Heart right ventricle (tissue), 16 donors: ENCODE results near the gene DNAAF8. TPM values are rescaled to one million over a fixed set of nuclear protein-coding genes. Genes with fewer than 3 reads are reported as not detected.

Source experiments
- ATAC-seq, 8 donors: fragments of 200-7000 bp; cut with Tn5 transposase; one replicate each; pipeline ENCODE4 v1.9.1; 2020; ENCODE audit warnings: mild to moderate bottlenecking in 8 of 8, moderate library complexity in 8 of 8, moderate number of reproducible peaks in 1 of 8
- DNase-seq, 2 donors: peaks; one replicate each; pipeline ENCODE4 v3.0.0-alpha.2; 2020
- H3K27ac ChIP-seq, 10 donors: fragments of 200-600 bp; sonication (generic) in 2 of 10; one replicate each; pipeline versions ENCODE4 v1.5.0 to v1.8.0; 2020 to 2022; ENCODE audit warnings: mild to moderate bottlenecking in 3 of 10
- H3K27me3 ChIP-seq, 7 donors: fragments of 200-600 bp; one replicate each; pipeline ENCODE4 v1.8.0; 2021 to 2022; ENCODE audit warnings: mild to moderate bottlenecking in 2 of 7
- H3K36me3 ChIP-seq, 9 donors: fragments of 200-600 bp; sonication (generic) in 1 of 9; one replicate each; pipeline versions ENCODE4 v1.5.0 to v1.8.0; 2020 to 2022; ENCODE audit warnings: mild to moderate bottlenecking in 2 of 9
- H3K4me1 ChIP-seq, 9 donors: fragments of 200-600 bp; sonication (generic) in 1 of 9; one replicate each; pipeline versions ENCODE4 v1.5.0 to v1.8.0; 2020 to 2022; ENCODE audit warnings: mild to moderate bottlenecking in 4 of 9
- H3K4me3 ChIP-seq, 10 donors: fragments of 200-600 bp; sonication (generic) in 2 of 10; one replicate each; pipeline versions ENCODE4 v1.5.0 to v1.8.0; 2020 to 2022; ENCODE audit warnings: mild to moderate bottlenecking in 7 of 10, moderate library complexity in 2 of 10
- H3K9me3 ChIP-seq, 11 donors: fragments of 200-600 bp in 10 of 11; sonication (generic) in 2 of 11; one replicate each; pipeline versions ENCODE4 v1.5.0 to v1.8.0; 2013 to 2022; ENCODE audit warnings: mild to moderate bottlenecking in 2 of 11, control low read depth in 1 of 11, moderate library complexity in 1 of 11
- WGBS, 2 donors: extraction: QIAGEN DNeasy Blood & Tissue Kit; methylation state at CpG; one replicate each; pipeline ENCODE4 v1.1.7; 2013; ENCODE audit warnings: inconsistent platforms in 1 of 2; 5-methylcytosine and 5-hydroxymethylcytosine counted together
- intact Hi-C, 10 donors: fragments of 100-400 bp; cut with DNase I; formaldehyde crosslinking; loops; one replicate each; pipeline versions ENCODE4 v1.11.1 to v1.14.2; 2022
- polyA plus RNA-seq, 2 donors: library from polyadenylated mRNA; stranded (reverse); fragments of 200-250 nt; gene quantifications; one replicate each; pipeline ENCODE4 v1.2.3, GENCODE V29; 2013
- total RNA-seq, 10 donors: library from RNA; stranded (reverse); fragmentation: NEBNext Ultra II Directional in 3 of 10; extraction: Animal tissue kit (Norgen Biotek cat#: 25700) in 3 of 10; gene quantifications; one replicate each; pipeline versions ENCODE4 v1.2.1 to v1.2.4, GENCODE V29; 2021 to 2023
- TF ChIP-seq, protein P1 (sequence below), 9 donors: fragments of 200-600 bp; sonication (generic) in 2 of 9; IDR thresholded peaks; one replicate each; pipeline versions ENCODE4 v1.5.0 to v1.8.0; 2021 to 2022; ENCODE audit warnings: antibody characterized with exemption in 9 of 9, mild to moderate bottlenecking in 5 of 9, moderate library complexity in 1 of 9
- donor health status: Arrhythmogenic right ventricular cardiomyopathy.
- donor health status: ischemic (EF 13 %, LVEDD 7.1; RV severe dilation, severe dysfunction).
- donor health status: healthy with polysubstance abuse.
- donor health status: DM: no; HTN: yes; CAD: no.
- donor health status: DM: no; HTN: no; CAD: no.
- donor health status: ischemic (EF 25% LVEDD 6.9; RV normal size, moderate dysfunction).
- donor health status: ischemic (EF 25% LVEDD 5.7; RV mildly dilated, moderate dysfunction).
- donor health status: healthy.
- donor health status: DM: yes; HTN: yes; CAD: no.
- donor health status: Ischemic cardiomyopathy.
- donor health status: ischemic (EF 35%, LVEDD 5.7; RV mildly dilated, moderate dysfunction).
- donor health status: nonischemic (EF 11% LVEDD 7.7; RV severe dilation, severe dysfunction).
- donor health status: DM: yes; HTN: yes; CAD: no.
- donor health status: PGD.
- donor health status: ischemic (EF 29% LVEDD 5.4; RV normal size, mild dysfunction).
- donor health status: nonischemic (EF 23%, LVEDD 6.1; RV moderate dilation, normal function).

DNAAF8 gene
- total and polyA plus RNA-seq, 12 donors = 0.32 to 1.9 (median 1.1) TPM; not detected in 2

DNA sequence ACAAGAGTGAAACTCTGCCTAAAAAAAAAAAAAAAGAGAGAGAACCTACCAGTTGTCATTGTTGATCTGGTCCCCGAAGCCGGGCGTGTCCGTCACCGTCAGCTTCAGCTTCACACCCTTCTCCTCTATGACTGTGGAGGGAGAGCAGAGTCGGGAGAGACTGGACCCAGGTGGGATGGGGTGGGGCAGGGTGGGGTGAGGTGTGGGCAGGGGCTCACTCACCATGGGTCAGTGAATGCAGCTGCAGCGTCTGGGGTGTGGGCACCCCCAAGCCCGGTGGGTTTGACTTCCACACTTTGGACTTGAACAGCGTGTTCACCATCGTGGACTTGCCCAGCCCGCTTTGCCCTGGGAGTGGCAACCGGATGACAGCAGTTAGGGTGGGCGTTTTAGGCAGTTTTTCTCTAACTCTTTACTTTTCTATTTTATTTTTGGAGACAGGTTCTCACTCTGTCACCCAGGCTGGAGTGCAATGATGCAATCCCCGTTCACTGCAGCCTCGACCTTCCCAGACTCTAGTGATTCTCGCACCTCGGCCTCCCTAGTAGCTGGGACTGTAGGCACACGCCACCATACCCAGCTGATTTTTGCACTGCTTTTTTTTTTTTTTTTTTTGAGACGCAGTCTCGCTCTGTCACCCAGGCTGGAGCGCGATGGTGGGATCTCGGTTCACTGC, 51.6 kb downstream of the DNAAF8 start:
- intact Hi-C loops = no loop called here
- DNase-seq (no peak), ATAC-seq (no peak)
- WGBS, 2 donors = 92 to 93% methylated on average over 23 of the region's 23 CpGs
- H3K27ac ChIP-seq = no peak overlapping the region
- H3K4me1 ChIP-seq = no peaks in the 10 kb centered on the region
- TF ChIP-seq, protein P1, sequence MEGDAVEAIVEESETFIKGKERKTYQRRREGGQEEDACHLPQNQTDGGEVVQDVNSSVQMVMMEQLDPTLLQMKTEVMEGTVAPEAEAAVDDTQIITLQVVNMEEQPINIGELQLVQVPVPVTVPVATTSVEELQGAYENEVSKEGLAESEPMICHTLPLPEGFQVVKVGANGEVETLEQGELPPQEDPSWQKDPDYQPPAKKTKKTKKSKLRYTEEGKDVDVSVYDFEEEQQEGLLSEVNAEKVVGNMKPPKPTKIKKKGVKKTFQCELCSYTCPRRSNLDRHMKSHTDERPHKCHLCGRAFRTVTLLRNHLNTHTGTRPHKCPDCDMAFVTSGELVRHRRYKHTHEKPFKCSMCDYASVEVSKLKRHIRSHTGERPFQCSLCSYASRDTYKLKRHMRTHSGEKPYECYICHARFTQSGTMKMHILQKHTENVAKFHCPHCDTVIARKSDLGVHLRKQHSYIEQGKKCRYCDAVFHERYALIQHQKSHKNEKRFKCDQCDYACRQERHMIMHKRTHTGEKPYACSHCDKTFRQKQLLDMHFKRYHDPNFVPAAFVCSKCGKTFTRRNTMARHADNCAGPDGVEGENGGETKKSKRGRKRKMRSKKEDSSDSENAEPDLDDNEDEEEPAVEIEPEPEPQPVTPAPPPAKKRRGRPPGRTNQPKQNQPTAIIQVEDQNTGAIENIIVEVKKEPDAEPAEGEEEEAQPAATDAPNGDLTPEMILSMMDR (IDR thresholded peaks at IDR 0.05) = no peak
- H3K9me3 ChIP-seq = no peaks in the 10 kb centered on the region
- H3K27me3 ChIP-seq = no peaks in the 10 kb centered on the region
- no peaks in the 10 kb centered on the region for H3K36me3 ChIP-seq
- no peak overlapping the region for H3K4me3 ChIP-seq

DNA sequence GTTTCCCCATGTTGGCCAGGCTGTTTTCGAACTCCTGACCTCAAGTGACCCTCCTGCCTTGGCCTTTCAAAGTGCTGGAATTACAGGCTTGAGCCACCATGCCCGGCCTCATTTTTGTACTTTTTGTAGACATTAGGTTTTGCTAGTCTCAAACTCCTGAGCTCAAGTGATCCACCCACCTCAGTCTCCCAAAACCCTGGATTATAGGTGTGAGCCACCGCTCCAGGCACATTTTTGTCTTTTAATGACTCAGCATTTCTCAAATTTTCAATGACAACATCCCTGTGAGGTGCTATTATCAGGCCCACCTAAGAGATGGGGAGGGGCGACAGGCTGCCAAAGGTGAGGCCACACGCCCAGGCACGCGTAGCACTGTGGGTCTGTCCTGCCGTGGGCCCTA, 52.7 kb downstream of the DNAAF8 start:
- Histone ChIP-seq H3K9me3 (no peaks in the 10 kb centered on the region), H3K4me1 (no peaks in the 10 kb centered on the region), H3K27me3 (no peaks in the 10 kb centered on the region), H3K36me3 (no peaks in the 10 kb centered on the region), H3K4me3 (no peak overlapping the region), H3K27ac (no peak overlapping the region)
- 95 to 96% methylated on average over 8 of the region's 8 CpGs for WGBS, 2 donors
- DNase-seq (no peak), ATAC-seq (no peak)
- intact Hi-C loops = no loop called here
- TF ChIP-seq, protein P1 (IDR thresholded peaks at IDR 0.05) = no peak

DNA sequence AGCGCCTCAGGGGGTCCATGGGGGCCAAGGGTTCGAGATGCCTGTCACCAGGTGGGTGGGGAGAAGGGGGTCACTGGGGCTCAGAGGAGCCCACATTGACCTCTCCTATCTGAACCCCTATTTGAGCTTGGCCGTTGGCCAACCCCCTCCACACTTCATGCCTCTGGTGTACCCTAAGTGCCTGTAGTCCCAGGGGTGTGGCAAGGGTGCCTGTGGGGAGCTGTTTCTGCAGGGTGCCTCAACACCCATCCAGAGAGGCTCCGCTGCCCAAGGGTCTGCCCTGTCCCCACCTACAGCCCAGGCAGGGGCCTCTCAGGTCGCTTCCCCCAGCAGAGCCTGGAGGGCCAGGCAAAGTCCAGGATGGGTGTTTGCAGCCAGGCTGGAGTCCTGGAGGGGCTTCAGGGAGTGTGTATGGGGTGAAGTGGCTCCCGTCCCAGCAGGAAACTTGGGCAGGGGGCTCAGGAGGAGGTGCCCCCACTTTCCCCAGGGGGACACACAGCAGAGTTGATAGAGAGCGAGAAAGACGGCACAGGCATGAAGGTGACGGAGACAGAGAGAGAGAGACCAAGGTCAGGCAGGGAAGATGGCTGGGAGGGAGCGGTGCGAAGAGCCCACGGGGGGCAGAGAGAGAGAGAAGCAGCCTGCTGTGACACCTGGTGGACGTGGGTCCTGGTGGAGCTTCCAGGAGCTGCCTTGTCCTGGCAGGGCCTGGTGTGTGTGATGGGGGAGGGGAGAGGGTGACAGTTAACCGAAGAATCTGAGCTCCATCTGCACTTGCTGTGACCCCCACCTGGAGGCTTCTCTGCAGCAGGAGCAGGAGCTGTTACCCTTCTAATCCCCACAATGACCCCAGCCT, 53.5 kb downstream of the DNAAF8 start, which contains the start of gene SEPTIN12:
TSS of gene SEPTIN12 (minus strand) at position 719 of the 856 bp plus-strand sequence. CDS start at position 19, 700 bp downstream.
- no peaks in the 10 kb centered on the region for H3K36me3 ChIP-seq
- DNase-seq (no peak), ATAC-seq (peak in 1 of 8 donors; percentile 14)
- H3K27me3 ChIP-seq = no peaks in the 10 kb centered on the region
- H3K27ac ChIP-seq = no peak within 1 kb of the TSS
- 73 to 77% methylated on average over 14 of the region's 14 CpGs for WGBS, 2 donors
- H3K9me3 ChIP-seq = no peaks in the 10 kb centered on the region
- H3K4me1 ChIP-seq = no peaks in the 10 kb centered on the region
- intact Hi-C loops = no loop called here
- no peak within 1 kb of the TSS for H3K4me3 ChIP-seq
- TF ChIP-seq, protein P1 (IDR thresholded peaks at IDR 0.05) = no peak

DNA sequence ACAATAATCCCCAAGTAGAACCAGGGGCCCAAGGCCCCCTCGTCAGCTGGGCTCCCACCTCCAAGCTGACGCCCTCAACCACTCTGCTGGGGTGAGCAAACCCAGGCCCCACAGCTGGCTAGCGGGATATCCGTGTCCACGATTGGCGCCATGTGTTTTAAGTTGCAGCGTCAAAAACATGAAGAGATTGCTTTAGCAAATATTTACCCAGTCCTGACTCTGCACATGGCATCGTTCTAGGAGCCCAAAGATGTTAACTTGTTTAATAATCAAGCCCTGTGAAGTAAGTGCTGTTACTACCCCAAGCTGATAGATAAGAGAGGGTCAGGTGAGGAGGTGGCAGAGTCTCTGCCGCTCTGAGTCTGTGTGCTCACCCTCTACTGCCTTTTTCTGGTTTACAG, 54.2 kb downstream of the DNAAF8 start:
- ATAC-seq (no peak), DNase-seq (no peak)
- Histone ChIP-seq H3K36me3 (no peaks in the 10 kb centered on the region), H3K27ac (no peak overlapping the region), H3K4me3 (no peak overlapping the region), H3K27me3 (no peaks in the 10 kb centered on the region), H3K4me1 (no peaks in the 10 kb centered on the region), H3K9me3 (no peaks in the 10 kb centered on the region)
- 65 to 68% methylated on average over 9 of the region's 9 CpGs for WGBS, 2 donors
- TF ChIP-seq, protein P1 (IDR thresholded peaks at IDR 0.05) = no peak
- intact Hi-C loops = no loop called here
